Activated T-cell treated with anti-CD3 and anti-CD28 coated beads for 1 hour (primary cell): ENCODE results near the gene PITPNM3.

Experiments used
- DNase-seq: peaks from one replicate; pipeline ENCODE4 v3.0.0-alpha.2; 2020; ENCODE audit warnings: low read depth

PITPNM3 gene

DNA sequence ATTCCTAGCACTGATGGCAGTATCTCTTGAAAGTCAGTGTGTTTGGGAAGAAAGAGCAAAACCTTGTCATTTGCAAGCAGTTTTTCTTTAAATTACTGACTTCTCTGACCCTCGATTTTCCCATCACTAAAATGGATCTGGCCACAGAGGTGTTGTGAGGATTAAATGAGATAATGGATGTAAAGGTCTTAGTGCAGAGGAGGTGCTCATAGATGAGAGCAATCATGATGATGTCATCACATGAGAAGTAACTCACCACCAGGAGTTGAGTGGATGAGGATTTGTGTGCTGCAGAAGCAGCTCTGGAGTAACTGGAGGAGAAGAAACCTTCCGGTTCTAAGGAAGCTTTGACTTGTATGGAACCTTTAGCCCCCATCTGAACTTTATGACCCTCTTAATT lies 30.6 kb downstream of the PITPNM3 start:
- no peak for DNase-seq

DNA sequence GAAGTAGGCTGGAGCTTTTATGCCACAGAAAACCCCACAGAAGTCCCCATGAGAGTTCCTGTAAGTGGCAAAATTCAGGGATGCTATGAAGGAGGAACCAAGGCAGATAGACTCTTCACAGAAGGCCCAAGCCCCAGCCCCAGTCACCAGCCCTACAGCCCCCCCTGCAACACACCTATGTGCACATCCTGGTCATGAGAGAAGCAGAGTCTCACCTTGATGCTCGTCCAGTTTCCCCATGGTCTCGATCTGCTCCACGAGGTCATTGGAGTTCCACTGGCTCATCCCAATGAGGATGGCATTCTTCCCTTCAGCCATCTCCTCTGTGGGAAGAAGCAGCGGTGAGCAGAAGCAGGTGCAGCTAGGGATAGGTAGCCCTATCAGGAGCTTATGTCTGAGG lies 31.2 kb downstream of the PITPNM3 start:
- no peak for DNase-seq

DNA sequence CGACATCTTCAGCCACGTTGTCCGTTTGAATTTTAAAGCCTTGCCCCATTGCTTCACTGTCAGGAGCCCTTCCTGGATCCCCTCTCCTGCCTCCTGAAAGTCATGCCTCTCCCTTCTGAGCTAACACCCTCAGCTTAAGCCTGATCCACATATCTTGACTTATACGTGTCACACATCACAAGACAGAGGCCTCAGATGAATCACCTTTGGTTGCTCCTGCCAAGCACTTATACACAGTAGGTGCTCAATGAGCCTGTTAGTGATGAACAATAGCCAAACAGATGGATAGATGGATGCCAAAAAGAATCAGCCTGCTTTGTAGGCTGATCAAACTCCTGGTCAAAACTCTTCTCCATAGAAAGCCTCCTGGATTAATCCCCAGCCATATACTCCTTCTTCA lies 31.8 kb downstream of the PITPNM3 start:
- DNase-seq, result no peak

DNA sequence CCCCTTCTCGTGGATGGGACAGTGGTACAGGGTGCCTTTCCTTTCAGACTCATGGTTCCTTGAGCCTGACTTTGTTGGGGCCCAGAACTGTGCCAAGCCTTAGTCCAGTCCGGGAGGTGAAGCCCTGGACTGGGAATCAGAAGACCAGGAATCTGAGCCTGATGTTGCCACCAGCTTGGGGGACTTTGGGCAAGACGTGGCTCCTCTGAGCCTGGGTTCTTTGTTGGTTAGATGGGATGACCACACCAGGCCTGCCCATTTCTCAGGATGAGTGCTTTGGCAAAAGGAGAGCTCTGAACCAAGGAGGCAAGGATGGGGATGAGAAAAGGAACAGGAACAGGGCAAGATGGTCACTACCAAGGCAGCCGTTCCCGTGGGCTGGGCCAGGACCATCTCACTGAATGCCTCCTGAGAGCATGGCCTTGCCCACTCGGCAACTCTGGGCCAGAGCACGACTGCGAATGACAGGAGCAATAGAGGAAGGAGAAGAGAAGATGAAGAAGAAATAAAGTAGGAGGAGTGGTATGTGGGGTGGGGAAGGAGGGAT lies 32.5 kb downstream of the PITPNM3 start:
- no peak for DNase-seq

DNA sequence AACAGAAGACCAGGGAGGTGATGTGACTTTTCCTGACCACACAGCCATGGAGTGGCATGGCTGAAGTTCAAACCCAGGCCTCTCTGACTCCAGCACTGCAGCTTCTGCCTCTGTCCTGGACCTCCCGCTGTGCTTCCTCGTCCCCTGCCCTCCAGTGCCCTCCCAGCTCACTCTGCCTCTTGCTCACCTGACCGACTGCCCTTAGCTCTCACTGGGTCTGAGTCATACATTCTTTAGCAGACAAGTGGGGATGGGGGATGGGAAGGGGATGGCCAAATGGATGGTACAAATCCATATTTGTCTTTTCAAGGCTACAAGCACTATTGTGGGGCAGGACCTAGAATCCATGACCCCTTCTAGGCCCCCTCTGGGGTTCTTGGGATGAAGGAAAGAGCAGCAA lies 33.0 kb downstream of the PITPNM3 start:
- DNase-seq, result no peak

DNA sequence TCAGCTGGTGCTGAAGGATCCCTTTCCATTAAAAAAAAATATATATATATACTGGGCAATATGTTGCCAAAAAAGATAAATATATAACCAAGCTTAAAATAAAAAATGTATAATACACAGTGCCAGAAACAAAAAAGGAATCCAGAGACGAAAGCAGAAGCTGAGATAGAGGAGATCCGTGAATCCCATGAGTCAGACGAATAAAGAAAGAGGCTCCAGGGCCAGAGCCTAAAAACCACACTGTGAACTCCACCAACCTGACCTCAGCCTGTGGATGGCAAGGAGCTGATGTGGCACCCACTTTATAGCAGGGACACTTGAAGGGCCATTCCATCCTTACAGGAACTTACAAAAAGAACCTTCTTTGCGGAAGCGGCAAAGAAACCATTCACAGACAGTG lies 34.8 kb downstream of the PITPNM3 start:
- DNase-seq, result no peak

DNA sequence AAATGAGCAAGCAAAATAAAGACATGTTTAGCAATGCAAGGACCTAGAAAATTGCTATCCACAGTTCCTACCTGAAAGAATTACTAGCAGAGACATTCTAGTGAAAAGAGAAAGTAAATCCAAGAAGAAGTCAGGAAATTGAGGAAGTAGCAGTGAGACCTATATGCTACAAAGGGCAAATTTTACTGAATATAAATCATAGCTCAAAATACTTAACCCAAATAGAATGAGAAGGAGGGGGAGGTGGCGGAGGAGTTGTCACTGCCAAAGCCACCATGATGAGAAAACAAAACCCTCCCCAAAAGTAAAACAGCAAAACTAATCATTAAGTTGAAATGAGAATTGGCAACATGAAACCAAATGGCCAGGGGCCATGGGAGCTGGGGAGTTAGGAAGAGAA lies 39.3 kb downstream of the PITPNM3 start:
- no peak for DNase-seq

DNA sequence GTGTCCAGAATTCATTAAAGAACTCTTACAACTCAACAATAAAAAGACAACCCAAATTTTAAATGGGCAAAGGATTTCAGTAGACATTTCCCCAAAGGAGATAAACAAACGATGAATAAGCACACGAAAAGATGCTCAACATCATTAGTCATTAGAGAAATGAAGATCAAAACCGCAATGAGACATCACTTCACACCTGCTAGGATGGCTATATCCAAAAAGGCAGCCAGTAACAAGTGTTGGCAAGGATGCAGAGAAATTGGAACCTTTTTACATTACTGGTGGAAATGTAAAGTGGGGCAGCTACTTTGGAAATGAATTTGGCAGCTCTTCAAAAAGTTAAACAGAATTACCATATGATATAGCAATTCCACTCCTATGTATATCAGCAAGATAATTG lies 42.0 kb downstream of the PITPNM3 start:
- DNase-seq, result no peak

DNA sequence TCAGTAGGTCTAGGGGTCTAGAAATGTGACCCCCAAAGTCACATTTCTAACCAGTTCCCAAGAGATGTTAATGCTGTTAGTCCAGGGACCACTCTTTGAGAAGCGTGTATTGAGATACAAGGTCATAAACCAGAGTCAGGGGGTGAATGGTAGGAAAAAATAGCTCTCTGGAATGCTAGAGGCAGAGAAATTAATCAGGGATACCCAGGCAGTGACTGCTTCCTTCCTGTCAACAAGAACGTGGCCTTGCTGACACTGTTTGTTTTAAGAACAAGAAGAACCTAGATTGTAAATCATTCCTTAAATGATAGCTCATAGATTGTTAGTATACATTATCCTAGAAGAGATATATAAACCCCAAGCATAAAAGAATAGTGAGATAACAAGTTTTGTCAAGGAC lies 43.8 kb downstream of the PITPNM3 start:
- no peak for DNase-seq

DNA sequence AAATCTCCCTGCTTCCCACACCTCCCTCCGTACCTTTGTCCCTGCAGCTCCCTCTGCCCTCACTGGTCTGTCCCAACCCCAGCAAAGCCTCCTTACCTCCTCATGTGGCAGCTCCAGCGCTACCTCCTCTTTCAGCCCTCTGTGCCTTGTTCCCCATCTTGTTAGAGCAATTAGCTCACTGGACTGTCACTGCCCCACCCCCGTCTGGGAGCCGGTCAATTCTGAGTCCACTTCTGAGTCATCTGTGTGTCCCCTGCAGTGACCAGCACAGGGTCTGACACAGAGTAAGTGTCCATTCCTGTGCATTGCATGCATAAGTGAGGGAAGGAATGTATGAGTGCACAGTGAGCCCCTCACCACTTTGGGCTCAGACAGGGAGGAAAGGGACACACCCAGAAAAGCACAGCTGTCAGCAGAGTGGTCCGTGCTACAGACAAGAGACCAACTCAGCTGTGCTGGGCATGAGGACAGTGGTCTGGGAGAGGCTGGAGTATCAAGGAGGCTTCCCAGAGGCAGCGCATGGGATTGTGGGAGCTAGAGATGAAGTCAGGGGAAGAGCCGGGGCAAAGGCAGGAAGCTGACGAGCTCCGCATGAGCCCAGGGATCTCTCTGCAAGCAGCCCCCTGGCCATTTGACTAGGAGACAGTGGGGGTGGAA lies 45.9 kb downstream of the PITPNM3 start:
- DNase-seq, result no peak

DNA sequence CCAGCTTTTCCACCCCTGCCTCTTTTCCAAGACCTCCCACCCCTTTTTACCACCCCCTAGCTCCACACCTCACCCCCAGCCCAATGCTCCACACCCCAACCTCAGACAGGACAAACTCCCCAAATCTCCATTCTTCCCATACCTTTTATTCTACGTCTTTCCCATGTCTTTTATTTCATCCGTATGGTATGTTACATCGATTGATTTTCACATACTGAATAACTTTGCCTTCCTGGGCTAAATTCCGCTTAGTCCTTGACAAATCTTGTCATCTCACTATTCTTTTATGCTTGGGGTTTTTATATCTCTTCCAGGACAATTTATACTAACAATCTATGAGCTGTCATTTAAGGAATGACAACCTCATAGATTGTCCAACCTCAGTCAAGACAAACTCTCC lies 46.4 kb downstream of the PITPNM3 start:
- DNase-seq, result no peak

DNA sequence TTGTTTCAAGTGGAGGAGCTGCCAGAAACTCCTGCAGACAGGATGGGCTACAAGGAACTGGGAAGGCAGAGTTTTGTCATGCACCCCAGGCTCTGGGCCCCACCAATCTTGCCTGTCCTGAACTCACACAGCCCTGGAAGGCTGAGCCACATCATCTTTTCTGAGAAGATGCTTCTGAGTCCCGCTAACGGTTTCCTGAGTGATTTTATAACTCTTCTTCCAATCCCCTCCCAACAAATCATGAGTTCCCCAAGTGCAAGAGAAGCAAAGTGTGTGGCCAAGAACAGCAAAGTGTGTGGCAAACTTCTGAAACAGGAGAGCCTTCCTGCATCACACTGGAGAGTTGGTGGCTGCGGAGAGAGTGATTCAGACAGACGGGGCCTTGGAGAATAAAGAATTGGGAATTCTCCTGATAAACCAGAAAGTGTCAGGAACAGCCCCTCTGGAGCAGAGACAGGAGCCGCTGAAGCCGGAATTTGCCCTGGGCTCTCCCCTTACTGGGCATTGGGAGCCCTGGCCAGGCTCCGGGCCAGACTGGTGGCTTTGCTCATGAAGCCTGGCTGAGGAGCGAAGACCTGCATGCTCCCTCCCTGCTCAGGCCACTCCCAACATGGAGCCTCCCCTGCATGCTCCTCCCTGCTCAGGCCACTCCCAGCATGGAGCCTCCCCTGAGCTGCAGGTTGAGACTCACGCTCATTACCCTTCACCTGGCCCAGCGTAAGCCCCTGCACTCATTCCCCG lies 47.2 kb downstream of the PITPNM3 start:
- no peak for DNase-seq

DNA sequence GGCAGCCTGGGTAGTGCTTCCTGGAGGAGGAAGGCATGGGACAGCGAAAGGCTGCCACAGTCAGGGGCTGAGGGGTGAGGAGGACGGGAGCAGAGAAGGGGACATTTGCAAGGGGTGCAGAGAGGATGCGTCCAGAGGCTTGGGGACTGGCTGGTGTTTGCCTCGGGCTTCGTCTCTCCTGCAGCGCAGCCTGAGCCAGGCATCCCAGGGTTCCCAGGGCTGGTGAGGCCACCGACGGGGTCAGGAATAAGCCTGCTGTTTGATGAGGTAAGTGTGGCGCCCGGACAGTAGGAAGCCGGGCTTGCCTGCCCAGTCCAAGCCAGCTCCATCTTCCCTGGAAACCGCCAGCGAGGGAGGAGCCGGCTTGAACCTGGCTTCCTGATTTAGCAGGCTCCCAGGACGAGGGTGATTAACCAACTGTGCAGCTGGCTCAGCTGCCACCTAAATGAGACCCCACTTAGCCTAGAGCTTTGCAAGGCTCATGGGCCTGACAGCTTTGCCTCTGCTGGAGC lies 47.8 kb downstream of the PITPNM3 start:
- no peak for DNase-seq

DNA sequence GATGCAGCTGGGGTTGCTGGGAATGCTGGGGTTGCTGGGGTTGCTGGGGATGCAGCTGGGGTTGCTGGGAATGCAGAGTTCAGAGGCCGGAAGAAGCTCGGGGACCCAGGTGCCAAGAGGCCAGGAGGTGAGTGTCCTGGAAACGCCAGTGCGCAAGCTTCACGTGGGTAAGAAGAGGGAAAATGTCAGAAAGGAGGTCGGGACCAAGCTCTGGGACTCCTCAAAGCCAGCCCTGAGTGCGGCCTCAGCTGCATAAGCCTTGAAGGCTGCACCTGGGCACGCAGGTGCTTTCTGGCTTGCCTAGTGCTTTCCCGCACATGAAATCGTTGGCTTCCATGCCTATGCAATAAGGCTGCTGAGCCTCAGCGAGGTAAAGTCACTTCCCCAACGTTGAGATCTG lies 48.3 kb downstream of the PITPNM3 start:
- DNase-seq, result no peak

DNA sequence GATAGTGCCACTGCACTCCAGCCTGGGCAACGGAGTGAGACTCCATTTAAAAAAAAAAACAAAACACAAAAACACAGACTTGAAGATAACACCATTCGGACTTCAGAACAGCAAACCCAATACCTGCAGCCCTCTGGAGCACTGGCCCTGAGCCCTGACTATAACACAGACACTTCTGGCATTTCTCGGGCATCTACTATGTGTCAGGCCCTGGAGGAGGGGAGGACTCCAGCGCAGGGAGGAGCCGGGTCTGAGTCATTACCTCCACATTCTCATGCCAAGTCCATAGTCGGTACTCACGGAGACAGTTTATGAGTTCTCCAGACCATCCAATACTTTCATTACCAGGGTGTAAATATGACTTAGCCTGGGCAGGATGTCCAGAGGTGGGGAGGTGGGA lies 48.8 kb downstream of the PITPNM3 start:
- DNase-seq, result no peak

DNA sequence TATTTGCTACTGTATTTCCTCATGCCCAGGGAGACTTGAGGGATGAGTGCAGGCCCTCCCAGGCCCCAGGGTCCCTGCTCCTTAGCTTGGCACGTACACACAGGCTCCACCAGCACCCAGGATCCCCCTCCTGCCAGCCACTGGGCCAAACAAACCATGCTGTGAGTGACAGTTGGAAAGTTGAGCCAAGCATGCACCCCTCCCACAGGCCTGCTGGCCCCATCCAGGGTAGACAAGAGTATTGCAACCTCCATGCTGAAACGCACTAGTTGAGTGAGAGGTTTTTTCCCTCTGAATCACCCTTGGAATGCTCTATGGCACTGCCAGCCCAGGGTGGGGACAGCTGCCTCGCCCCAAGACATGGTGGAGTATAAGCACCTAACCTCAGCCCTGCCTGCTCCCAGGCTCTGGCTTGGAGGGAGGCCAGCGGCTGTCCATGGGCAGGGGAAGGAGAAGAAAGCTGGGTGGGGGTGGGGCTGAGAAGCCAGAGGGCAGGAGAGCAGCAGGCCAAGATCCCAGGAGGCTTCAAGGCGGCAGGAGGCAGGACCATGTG lies 49.6 kb downstream of the PITPNM3 start:
- no peak for DNase-seq

DNA sequence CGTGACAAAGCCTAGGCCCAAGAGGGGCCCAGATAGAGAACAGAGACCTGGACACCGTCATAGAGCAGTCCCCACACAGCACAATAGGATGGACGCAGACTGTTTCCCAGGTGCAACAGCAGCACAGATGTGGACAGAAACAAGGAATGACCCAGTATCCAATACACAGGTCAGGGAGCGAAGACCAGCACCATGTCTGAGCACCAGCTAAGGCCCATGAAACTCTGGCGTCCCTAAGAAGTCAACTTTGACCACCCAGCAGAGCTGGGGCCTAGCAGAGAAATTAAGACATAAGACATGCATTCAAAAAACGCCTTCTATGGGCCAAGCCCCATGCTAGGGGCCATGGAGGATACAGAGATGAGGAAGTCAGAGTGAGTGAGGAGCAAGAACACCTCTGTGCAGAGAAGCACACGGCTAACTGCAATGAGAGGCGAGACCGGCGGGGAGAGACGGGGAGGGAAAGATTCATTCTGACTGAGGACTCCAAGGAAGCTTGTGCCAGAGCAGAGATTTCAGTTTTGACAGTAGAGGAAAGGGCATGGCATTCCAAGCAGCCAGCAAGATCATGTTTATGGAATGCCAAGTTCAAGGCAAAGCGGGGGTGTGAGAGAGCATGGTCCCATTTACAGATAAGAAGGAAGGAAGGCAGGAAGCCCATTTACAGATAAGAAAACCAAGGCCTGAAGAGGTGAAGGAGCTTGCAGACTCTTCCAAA lies 50.8 kb downstream of the PITPNM3 start:
- no peak for DNase-seq

DNA sequence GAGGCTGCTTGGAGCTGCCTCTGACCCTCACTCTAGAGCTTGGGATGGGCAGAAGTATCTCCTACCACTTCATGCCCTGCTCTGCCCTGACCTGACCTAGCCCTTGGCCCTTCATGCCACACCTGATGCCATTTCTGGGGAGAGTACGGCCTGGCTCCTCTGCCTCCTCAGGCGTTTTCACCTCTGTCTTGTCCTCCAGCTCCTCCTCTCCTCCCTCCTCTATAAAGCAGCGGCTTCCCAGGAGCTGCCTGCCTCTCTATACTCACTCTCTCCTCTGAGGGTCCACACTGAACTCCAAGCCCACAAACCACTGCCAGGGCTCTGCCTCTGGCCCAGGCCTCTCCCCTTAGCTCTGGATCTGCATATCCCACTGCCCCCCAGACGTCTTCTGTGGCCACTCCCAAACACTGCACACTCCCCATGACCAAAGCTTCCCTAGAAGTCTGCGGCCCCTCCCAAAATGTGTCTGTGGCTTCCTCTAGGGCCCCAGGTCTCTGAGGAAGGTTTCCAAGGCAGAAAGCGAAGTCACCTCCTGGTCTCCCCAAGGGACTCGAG lies 52.6 kb downstream of the PITPNM3 start:
- DNase-seq, result no peak

DNA sequence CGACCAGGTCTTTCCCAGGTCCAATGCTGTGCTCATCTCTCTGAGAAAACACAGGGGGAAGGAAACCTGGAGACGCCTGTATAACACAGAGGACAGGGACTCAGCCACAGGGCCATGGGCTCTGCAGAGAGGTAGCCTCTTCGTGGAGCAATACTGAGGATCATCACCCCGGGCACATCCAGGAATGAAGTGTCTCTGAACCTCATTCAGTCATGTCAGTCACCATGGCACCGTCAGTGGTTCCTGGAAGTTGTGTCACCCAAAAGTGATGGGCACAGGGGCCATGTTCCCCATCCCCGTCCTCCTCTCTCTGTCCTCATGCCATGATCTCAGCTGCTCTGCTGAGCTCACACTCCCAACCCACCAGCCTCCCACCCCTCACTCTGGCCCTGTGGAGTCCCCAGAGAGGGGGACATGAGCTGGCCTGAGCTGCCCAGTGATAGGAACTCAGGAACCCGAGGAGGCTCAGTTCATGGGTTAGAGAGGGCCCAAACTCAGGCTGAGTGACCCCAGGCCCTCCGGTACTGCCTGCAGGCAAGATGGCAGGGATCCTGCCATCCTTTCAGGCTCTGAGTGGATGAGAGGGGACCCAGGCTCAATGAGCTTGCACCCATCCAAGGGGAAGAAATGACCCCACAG lies 53.4 kb downstream of the PITPNM3 start:
- DNase-seq, result no peak

DNA sequence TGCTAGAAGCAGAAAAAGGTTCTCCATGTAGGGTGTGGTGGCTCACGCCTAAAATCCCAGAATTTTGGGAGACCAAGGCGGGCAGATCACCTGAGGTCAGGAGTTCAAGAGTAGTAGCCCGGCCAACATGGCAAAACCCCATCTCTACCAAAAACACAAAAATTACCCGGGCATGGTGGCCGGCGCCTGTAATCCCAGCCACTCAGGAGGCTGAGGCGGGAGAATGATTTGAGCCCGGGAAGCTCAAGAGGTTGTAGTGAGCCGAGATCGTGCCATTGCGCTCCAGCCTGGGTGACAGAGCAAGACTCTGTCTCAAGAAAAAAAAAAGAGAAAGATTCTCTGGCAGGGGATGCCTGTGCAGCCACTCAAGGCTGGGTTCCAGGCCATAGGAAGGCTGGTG lies 54.2 kb downstream of the PITPNM3 start:
- no peak for DNase-seq

DNA sequence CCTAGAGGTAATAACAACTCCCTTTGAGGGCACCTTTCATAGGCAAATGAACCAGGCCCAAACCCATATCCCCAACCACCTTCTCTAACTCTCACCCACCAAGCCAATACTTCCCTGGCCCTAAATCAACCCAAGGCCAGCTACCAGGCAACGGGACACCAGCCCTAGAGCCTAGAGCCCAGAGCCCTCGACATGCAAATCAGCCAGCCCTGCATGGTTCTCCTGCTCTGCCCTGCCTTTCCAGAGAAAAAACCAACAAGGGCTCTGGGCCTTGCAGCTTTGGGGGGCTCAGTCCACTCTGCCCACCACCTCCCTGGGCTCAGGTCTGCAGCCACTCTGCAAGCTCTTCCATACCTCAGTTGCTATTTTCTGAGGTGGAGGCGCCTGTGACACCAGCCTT lies 55.0 kb downstream of the PITPNM3 start:
- no peak for DNase-seq
